Caco-2 (cell line): ENCODE results near the gene ZNF554. TPM values are rescaled to one million over a fixed set of nuclear protein-coding genes. Genes with fewer than 3 reads are reported as not detected.

Source experiments
- BruUV-seq: library from RNA; stranded (reverse); fragments of 400-500 nt; replicated peaks from 2 replicates; lab custom pipeline; 2021; lab: Mats Ljungman, UMichigan
- CTCF ChIA-PET: fragments of 300-600 bp; sonication (Branson Sonifier 250); formaldehyde crosslinking; loops from one replicate; lab custom pipeline; 2022; ENCODE audit warnings: antibody characterized with exemption; lab: Charles Lee
- POLR2A ChIA-PET: fragments of 300-600 bp; sonication (Branson Sonifier 250); formaldehyde crosslinking; loops from one replicate; lab custom pipeline; 2022; ENCODE audit warnings: antibody characterized with exemption; lab: Charles Lee
- DNase-seq, 2 experiments: peaks; one replicate each; pipeline versions ENCODE4 v3.0.0 to v3.0.0-alpha.2; 2020 to 2022
- H3K27me3 ChIP-seq: replicated peaks from 2 replicates; pipeline ENCODE4 v1.6.0; 2011; ENCODE audit warnings: low read length; ENCODE audit not compliant: control insufficient read depth, insufficient read depth
- H3K36me3 ChIP-seq: 2 replicates; pipeline ENCODE4 v1.5.1; 2011; ENCODE audit warnings: low read length; ENCODE audit not compliant: control insufficient read depth, insufficient read depth
- H3K4me1 ChIP-seq: fragments of 250-450 bp; sonication (Bioruptor Pico); 2 replicates; pipeline ENCODE4 v1.5.1; 2020; ENCODE audit warnings: mild to moderate bottlenecking
- H3K4me3 ChIP-seq: 2 replicates; pipeline ENCODE4 v1.5.1; 2011; ENCODE audit warnings: low read depth, mild to moderate bottlenecking, control low read depth, low read length
- H3K9me3 ChIP-seq: fragments of 250-450 bp; sonication (Bioruptor Pico); 2 replicates; pipeline ENCODE4 v1.5.1; 2020; ENCODE audit warnings: mild to moderate bottlenecking, moderate library complexity
- H3K27ac Mint-ChIP-seq: one replicate; pipeline ENCODE4 v1.8.0; 2022; ENCODE audit warnings: mixed read lengths; ENCODE audit not compliant: unreplicated experiment
- H3K27me3 Mint-ChIP-seq: one replicate; pipeline ENCODE4 v1.8.0; 2022; ENCODE audit warnings: mixed read lengths; ENCODE audit not compliant: insufficient read depth, unreplicated experiment
- H3K36me3 Mint-ChIP-seq: one replicate; pipeline ENCODE4 v1.8.0; 2022; ENCODE audit warnings: mild to moderate bottlenecking, mixed read lengths; ENCODE audit not compliant: insufficient read depth, unreplicated experiment
- H3K4me1 Mint-ChIP-seq: one replicate; pipeline ENCODE4 v1.8.0; 2022; ENCODE audit warnings: low read depth, mixed read lengths; ENCODE audit not compliant: unreplicated experiment
- H3K4me3 Mint-ChIP-seq: one replicate; pipeline ENCODE4 v1.8.0; 2022; ENCODE audit warnings: mild to moderate bottlenecking, moderate library complexity, mixed read lengths; ENCODE audit not compliant: unreplicated experiment
- H3K9me3 Mint-ChIP-seq: one replicate; pipeline ENCODE4 v1.8.0; 2022; ENCODE audit warnings: mixed read lengths; ENCODE audit not compliant: unreplicated experiment
- CTCF ChIP-seq, 2 experiments: fragments of 200-600 bp in 1 of 2; IDR thresholded peaks; 1 replicate in 1 of 2; 2 replicates in 1 of 2; pipeline versions ENCODE4 v1.5.1 to v1.8.0; 2011 to 2022; ENCODE audit warnings: antibody characterized with exemption in 1 of 2, control low read depth in 1 of 2, inconsistent platforms in 1 of 2, low read depth in 1 of 2, low read length in 1 of 2, mild to moderate bottlenecking in 1 of 2, moderate library complexity in 1 of 2; ENCODE audit not compliant: insufficient read depth in 1 of 2, severe bottlenecking in 1 of 2, unreplicated experiment in 1 of 2
- intact Hi-C: fragments of 100-400 bp; cut with micrococcal nuclease; formaldehyde crosslinking; loops from one replicate; pipeline ENCODE4 v1.10.0; 2022; ENCODE audit not compliant: unreplicated experiment
- total RNA-seq: library from RNA; stranded (reverse); gene quantifications from 2 replicates; pipeline ENCODE4 v1.2.3, GENCODE V29; 2022

ZNF554 gene
- total RNA-seq, 1 experiment from 2014 or later: 3.7 TPM

- peaks cover 4% of the 10 kb centered on the region for H3K9me3 ChIP-seq
- H3K27ac Mint-ChIP-seq: no peak overlapping the region
- CTCF ChIA-PET: no interaction called here
These were observed 27.8 kb downstream of the ZNF554 start for GRCh38 chr19:2847507-2847906.

GRCh38 chr19:2848616-2849015, 28.9 kb downstream of the ZNF554 start:
- Mint-ChIP-seq H3K4me1 (no peaks in the 10 kb centered on the region), H3K4me3 (no peak overlapping the region), H3K9me3 (peaks cover 22% of the 10 kb centered on the region), H3K27me3 (no peaks in the 10 kb centered on the region), H3K27ac (no peak overlapping the region), H3K36me3 (peaks cover 46% of the 10 kb centered on the region)
- POLR2A ChIA-PET: interaction anchor here (0.6 kb wide), 1 partner anchor 41 kb away, joined by 8 read pairs; no protein-coding TSS in a partner anchor
- peaks cover 13% of the 10 kb centered on the region for H3K9me3 ChIP-seq
- no TSS peak for BruUV-seq
- no peaks in the 10 kb centered on the region for H3K27me3 ChIP-seq
- no peaks in the 10 kb centered on the region for H3K4me1 ChIP-seq
- no peak for DNase-seq
- CTCF ChIA-PET: no interaction called here
- H3K36me3 ChIP-seq: peaks cover 9% of the 10 kb centered on the region
- H3K4me3 ChIP-seq: no peak overlapping the region
- intact Hi-C loops: no loop called here
- TF ChIP-seq CTCF (IDR thresholded peaks at IDR 0.05; ENCODE audit: insufficient read depth in 1 of 2, low read depth in 1 of 2, low read length in 1 of 2, severe bottlenecking in 1 of 2, unreplicated experiment in 1 of 2): no peak

More at GRCh38 chr19:2847507-2847906, 27.8 kb downstream of the ZNF554 start:
- H3K4me3 ChIP-seq: no peak overlapping the region
- no TSS peak for BruUV-seq
- no peak overlapping the region for H3K4me3 Mint-ChIP-seq
- no peaks in the 10 kb centered on the region for H3K27me3 Mint-ChIP-seq
- TF ChIP-seq CTCF (IDR thresholded peaks at IDR 0.05; ENCODE audit: insufficient read depth in 1 of 2, low read depth in 1 of 2, low read length in 1 of 2, severe bottlenecking in 1 of 2, unreplicated experiment in 1 of 2): no peak
- H3K4me1 Mint-ChIP-seq: peaks cover 3% of the 10 kb centered on the region
- peaks cover 3% of the 10 kb centered on the region; the same call in 1 of the 2 replicates for H3K36me3 ChIP-seq
- intact Hi-C loops: no loop called here
- peaks cover 14% of the 10 kb centered on the region for H3K9me3 Mint-ChIP-seq
- no peaks in the 10 kb centered on the region for H3K27me3 ChIP-seq
- peaks cover 38% of the 10 kb centered on the region for H3K36me3 Mint-ChIP-seq
- H3K4me1 ChIP-seq: no peaks in the 10 kb centered on the region
- POLR2A ChIA-PET: no interaction called here
- DNase-seq: no peak

GRCh38 chr19:2850256-2850925, 30.7 kb downstream of the ZNF554 start:
- no peak overlapping the region for H3K27ac Mint-ChIP-seq
- peaks cover 33% of the 10 kb centered on the region for H3K9me3 Mint-ChIP-seq
- intact Hi-C loops: no loop called here
- ChIA-PET CTCF (interaction anchor here (1.0 kb wide), 1 partner anchor 9 kb away, joined by 3 read pairs; the partner anchor contains the start of gene ZNF555), POLR2A (no interaction called here)
- no peak for DNase-seq
- Histone ChIP-seq H3K9me3 (peaks cover 19% of the 10 kb centered on the region), H3K27me3 (no peaks in the 10 kb centered on the region), H3K36me3 (peaks cover 9% of the 10 kb centered on the region), H3K4me3 (no peak overlapping the region), H3K4me1 (no peaks in the 10 kb centered on the region)
- H3K36me3 Mint-ChIP-seq: peaks cover 55% of the 10 kb centered on the region
- H3K4me1 Mint-ChIP-seq: no peaks in the 10 kb centered on the region
- no TSS peak for BruUV-seq
- no peak for TF ChIP-seq CTCF (IDR thresholded peaks at IDR 0.05; ENCODE audit: insufficient read depth in 1 of 2, low read depth in 1 of 2, low read length in 1 of 2, severe bottlenecking in 1 of 2, unreplicated experiment in 1 of 2)
- H3K27me3 Mint-ChIP-seq: no peaks in the 10 kb centered on the region
- H3K4me3 Mint-ChIP-seq: no peak overlapping the region
